H1 (cell line): Measurements from ENCODE around the gene RASAL2. TPM values are rescaled to one million over a fixed set of nuclear protein-coding genes. Genes with fewer than 3 reads are reported as not detected.

ENCODE experiments used
- ATF3 ChIP-seq: IDR thresholded peaks from 2 replicates; pipeline ENCODE4 v1.6.1; 2011; ENCODE audit warnings: low read depth, mild to moderate bottlenecking, low read length; ENCODE audit not compliant: insufficient read depth
- GABPA ChIP-seq: IDR thresholded peaks from 2 replicates; pipeline ENCODE4 v1.6.1; 2011; ENCODE audit warnings: mild to moderate bottlenecking, low read length, moderate library complexity, borderline replicate concordance; ENCODE audit not compliant: insufficient read depth
- JUN ChIP-seq: IDR thresholded peaks from 2 replicates; pipeline ENCODE4 v1.6.1; 2011; ENCODE audit warnings: low read depth, mild to moderate bottlenecking, improper control_type of control experiment, low read length
- MAFK ChIP-seq: IDR thresholded peaks from 2 replicates; pipeline ENCODE4 v1.6.1; 2012; ENCODE audit warnings: low read depth, mild to moderate bottlenecking, improper control_type of control experiment, low read length
- PHF8 ChIP-seq: fragments of 200-600 bp; sonication (generic); conservative IDR thresholded peaks from 2 replicates; pipeline ENCODE4 v1.7.1; 2012; ENCODE audit warnings: low read depth, mild to moderate bottlenecking, inconsistent platforms, low read length, moderate library complexity
- USF2 ChIP-seq: IDR thresholded peaks from 2 replicates; pipeline ENCODE4 v1.6.1; 2011; ENCODE audit warnings: low read length, improper control_type of control experiment
- polyA plus RNA-seq, 7 experiments: library from polyadenylated mRNA; depleted of rRNA in 3 of 7; stranded (reverse) in 5 of 7; unstranded in 2 of 7; fragments of >200 nt in 5 of 7; fragments of 200-250 nt in 2 of 7; gene quantifications; 1 replicate in 5 of 7; 2 replicates in 1 of 7; 4 replicates in 1 of 7; pipeline versions ENCODE4 v1.2.1 to v1.2.3, GENCODE V29; 2011 to 2013; ENCODE audit warnings: missing spikeins in 2 of 7, mixed read lengths in 2 of 7
- total RNA-seq: library from RNA; stranded (reverse); fragmentation: NEBNext Ultra II Directional; extraction: Animal tissue kit (Norgen Biotek cat#: 25700); gene quantifications from 2 replicates; pipeline ENCODE4 v1.2.1, GENCODE V29; 2021

The RASAL2 gene
- total and polyA plus RNA-seq, 2 of the 8 experiments (the other 6 are each of a cell fraction or from before 2014, with no cell fraction given): 15.9 to 32.5 TPM

DNA sequence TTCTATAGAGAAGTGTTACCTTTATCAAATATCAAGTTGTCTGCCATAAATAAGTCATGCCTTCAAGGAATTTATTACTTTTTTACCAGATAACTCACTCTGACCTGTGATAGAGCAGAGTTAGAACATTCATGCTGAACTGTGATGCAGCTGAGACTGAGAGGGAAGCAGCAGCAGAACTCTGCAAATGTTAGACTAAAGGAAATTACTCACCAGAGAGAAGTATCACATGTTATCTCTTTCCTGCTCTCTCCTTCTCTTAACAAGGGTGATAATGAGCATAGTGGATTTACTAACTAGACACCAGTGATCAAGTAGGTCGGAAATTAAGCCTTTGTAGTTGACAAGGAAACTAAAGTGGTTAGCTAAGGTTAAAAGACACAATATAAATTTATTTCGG is 181.6 kb downstream of the RASAL2 start (continued):
- no peak for TF ChIP-seq MAFK
- no peak for TF ChIP-seq PHF8
- TF ChIP-seq JUN: no peak
- TF ChIP-seq USF2: no peak
- no peak for TF ChIP-seq ATF3
- no peak for TF ChIP-seq GABPA
